ENCODE results near the gene PCDH9. TPM values are rescaled to one million over a fixed set of nuclear protein-coding genes. Genes with fewer than 3 reads are reported as not detected.

Gene PCDH9
- total RNA-seq, 1 experiment from 2014 or later, result 1.9 TPM

DNA sequence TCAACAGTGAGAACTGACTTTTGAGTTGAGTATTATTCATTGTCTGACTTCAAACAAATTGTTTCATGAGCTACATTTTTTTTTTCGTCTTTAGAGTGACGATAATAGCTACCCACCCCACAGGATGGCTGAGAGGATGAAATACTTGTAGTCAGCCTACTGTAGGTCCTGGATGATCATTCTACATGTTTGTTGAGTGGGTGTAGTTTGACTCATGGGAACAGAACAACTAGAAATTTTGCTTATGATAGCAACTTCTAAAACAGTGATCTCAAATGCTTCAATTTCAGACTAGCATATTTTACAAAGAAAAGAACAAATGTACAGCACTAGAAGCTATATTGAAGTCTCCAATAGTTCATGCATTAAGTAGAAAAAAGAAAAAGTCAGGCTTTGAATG, 651.8 kb downstream of the PCDH9 start:
- Histone ChIP-seq H3K9me3 (no peaks in the 10 kb centered on the region), H3K36me3 (no peaks in the 10 kb centered on the region), H3K4me3 (no peak overlapping the region), H3K27me3 (no peaks in the 10 kb centered on the region)
- no peak for DNase-seq

- no peaks in the 10 kb centered on the region for H3K9me3 ChIP-seq
Observed at GRCh38 chr13:66577358-66577757, 652.8 kb downstream of the PCDH9 start.

GRCh38 chr13:66576381-66576780, 653.8 kb downstream of the PCDH9 start:
- H3K36me3 ChIP-seq, result no peaks in the 10 kb centered on the region
- H3K4me3 ChIP-seq, result no peak overlapping the region
- peaks cover 2% of the 10 kb centered on the region; the same call in 1 of the 2 replicates for H3K9me3 ChIP-seq
- no peak for DNase-seq
- no peaks in the 10 kb centered on the region for H3K27me3 ChIP-seq

More at GRCh38 chr13:66577358-66577757, 652.8 kb downstream of the PCDH9 start:
- DNase-seq, result no peak
- no peak overlapping the region for H3K4me3 ChIP-seq
- H3K36me3 ChIP-seq, result no peaks in the 10 kb centered on the region
- no peaks in the 10 kb centered on the region for H3K27me3 ChIP-seq

DNA sequence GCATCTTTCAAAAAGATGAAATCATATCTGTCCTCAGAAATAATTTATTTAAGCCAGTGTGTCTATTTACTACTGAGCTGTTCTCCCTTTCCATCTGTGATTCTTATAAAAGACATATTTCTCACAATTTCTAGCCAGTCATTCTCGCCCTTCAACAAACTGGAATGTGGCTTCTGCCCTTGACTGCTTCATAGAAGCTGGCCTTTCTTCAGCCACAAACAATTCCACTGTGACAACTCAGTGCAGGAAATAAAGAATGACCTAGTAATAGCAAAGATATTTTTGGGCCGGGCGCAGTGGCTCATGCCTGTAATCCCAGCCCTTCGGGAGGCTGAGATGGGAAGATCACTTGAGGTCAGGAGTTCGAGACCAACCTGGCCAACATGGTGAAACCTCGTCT, 655.5 kb downstream of the PCDH9 start:
- no peak for DNase-seq
- peaks cover 2% of the 10 kb centered on the region; the same call in 1 of the 2 replicates for H3K9me3 ChIP-seq
- no peaks in the 10 kb centered on the region for H3K36me3 ChIP-seq
- no peak overlapping the region for H3K4me3 ChIP-seq
- H3K27me3 ChIP-seq, result no peaks in the 10 kb centered on the region

GRCh38 chr13:66567899-66568612, 662.1 kb downstream of the PCDH9 start:
- no peaks in the 10 kb centered on the region for H3K27me3 ChIP-seq
- no peak overlapping the region for H3K4me3 ChIP-seq
- H3K36me3 ChIP-seq, result no peaks in the 10 kb centered on the region
- DNase-seq, result no peak
- peaks cover 2% of the 10 kb centered on the region; the same call in 1 of the 2 replicates for H3K9me3 ChIP-seq

DNA sequence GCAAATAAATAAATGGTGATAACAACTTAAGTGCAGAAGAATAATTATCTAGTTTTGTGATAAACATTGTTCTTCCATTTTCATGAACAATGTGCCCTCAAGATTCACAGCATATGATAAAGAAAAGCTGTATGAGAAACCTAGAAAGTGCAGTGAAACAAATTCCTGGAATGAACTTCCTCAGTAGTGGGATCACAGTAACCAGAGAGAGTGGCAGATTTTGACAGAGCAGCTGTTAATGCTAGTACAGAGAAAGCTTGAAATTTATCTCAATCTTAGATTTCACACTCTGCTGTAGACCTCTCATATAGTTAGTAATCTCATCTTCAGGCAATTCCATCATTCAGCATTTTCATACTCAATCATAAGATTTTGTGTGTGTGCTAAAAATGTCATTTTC, 664.9 kb downstream of the PCDH9 start:
- Histone ChIP-seq H3K36me3 (no peaks in the 10 kb centered on the region), H3K9me3 (no peaks in the 10 kb centered on the region), H3K27me3 (no peaks in the 10 kb centered on the region), H3K4me3 (no peak overlapping the region)
- no peak for DNase-seq

GRCh38 chr13:66563076-66563475, 667.1 kb downstream of the PCDH9 start:
- Histone ChIP-seq H3K27me3 (no peaks in the 10 kb centered on the region), H3K36me3 (no peaks in the 10 kb centered on the region), H3K4me3 (no peak overlapping the region), H3K9me3 (no peaks in the 10 kb centered on the region)
- DNase-seq, result no peak

DNA sequence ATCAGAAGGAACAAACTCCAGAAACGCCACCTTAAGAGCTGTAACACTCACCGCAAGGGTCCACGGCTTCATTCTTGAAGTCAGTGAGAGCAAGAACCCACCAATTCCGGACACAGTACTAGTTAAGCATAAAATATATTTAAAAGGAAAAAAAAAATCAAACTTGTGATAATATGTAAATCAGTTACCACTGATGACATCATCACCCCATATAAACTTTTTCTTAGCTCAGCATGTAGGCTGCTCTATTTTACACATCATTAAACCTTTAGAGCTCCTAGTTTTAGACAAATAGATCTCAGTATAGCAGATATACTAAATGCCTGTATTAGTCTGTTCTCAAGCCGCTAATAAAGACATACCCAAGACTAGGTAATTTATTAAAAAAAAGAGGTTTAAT, 668.1 kb downstream of the PCDH9 start:
- Histone ChIP-seq H3K4me3 (no peak overlapping the region), H3K36me3 (no peaks in the 10 kb centered on the region)
- DNase-seq, result no peak

GRCh38 chr13:66560991-66561390, 669.1 kb downstream of the PCDH9 start:
- no peak overlapping the region for H3K4me3 ChIP-seq

More for the DNA sequence above, 668.1 kb downstream of the PCDH9 start:
- no peaks in the 10 kb centered on the region for H3K9me3 ChIP-seq
- no peaks in the 10 kb centered on the region for H3K27me3 ChIP-seq

GRCh38 chr13:66560189-66560588, 669.9 kb downstream of the PCDH9 start:
- Histone ChIP-seq H3K36me3 (no peaks in the 10 kb centered on the region), H3K9me3 (no peaks in the 10 kb centered on the region), H3K4me3 (no peak overlapping the region), H3K27me3 (no peaks in the 10 kb centered on the region)
- DNase-seq, result no peak

More at GRCh38 chr13:66560991-66561390, 669.1 kb downstream of the PCDH9 start:
- Histone ChIP-seq H3K9me3 (no peaks in the 10 kb centered on the region), H3K27me3 (no peaks in the 10 kb centered on the region), H3K36me3 (no peaks in the 10 kb centered on the region)
- DNase-seq, result no peak

GRCh38 chr13:66559093-66559492, 671.0 kb downstream of the PCDH9 start:
- DNase-seq, result no peak
- no peak overlapping the region for H3K4me3 ChIP-seq
- H3K27me3 ChIP-seq, result no peaks in the 10 kb centered on the region
- no peaks in the 10 kb centered on the region for H3K36me3 ChIP-seq
- H3K9me3 ChIP-seq, result no peaks in the 10 kb centered on the region

DNA sequence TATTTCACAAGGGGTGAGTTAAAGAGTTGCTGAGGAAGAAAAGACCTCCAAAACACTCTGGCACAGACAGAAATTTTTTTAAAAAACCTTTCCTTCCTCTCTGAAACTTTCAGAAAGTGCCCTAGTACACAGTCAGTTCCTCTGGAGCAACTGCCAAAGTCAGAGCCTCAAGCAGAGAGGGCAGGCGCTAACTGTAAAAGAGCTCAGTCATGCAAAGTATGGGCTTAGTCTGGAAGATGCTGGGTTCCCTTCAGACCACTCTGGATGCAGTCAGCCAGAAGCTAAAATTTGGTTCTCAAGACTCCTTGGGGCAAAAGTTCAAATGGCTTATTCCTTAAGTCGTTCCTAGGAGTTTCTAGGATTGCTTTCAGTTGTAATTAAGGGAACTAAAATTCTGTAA, 671.6 kb downstream of the PCDH9 start:
- H3K36me3 ChIP-seq, result no peaks in the 10 kb centered on the region
- no peak overlapping the region for H3K4me3 ChIP-seq
- H3K27me3 ChIP-seq, result no peaks in the 10 kb centered on the region
- DNase-seq, result no peak
- H3K9me3 ChIP-seq, result no peaks in the 10 kb centered on the region

DNA sequence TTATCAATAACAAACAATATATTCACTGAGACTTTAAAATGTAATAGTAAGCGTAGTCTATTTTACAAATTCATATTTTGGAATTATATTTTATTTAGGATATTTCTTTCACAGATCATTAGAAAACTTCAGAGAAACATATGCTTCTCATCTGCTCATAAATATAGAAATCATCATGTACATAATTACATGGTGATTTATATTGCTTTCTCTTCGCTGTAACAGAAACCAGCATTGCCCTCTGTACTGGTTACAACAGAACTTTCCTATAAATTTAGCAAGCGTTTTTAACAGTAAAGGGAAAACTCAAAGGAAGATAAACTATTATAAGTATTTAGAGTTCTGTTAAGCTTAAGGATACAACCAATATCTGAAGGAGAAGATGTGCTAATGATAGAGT, 672.8 kb downstream of the PCDH9 start:
- Histone ChIP-seq H3K36me3 (no peaks in the 10 kb centered on the region), H3K9me3 (no peaks in the 10 kb centered on the region), H3K4me3 (no peak overlapping the region), H3K27me3 (no peaks in the 10 kb centered on the region)
- no peak for DNase-seq

- Histone ChIP-seq H3K4me3 (no peak overlapping the region), H3K27me3 (no peaks in the 10 kb centered on the region), H3K9me3 (no peaks in the 10 kb centered on the region), H3K36me3 (no peaks in the 10 kb centered on the region)
- DNase-seq, result no peak
Observed at GRCh38 chr13:66556306-66556705, 673.8 kb downstream of the PCDH9 start.

DNA sequence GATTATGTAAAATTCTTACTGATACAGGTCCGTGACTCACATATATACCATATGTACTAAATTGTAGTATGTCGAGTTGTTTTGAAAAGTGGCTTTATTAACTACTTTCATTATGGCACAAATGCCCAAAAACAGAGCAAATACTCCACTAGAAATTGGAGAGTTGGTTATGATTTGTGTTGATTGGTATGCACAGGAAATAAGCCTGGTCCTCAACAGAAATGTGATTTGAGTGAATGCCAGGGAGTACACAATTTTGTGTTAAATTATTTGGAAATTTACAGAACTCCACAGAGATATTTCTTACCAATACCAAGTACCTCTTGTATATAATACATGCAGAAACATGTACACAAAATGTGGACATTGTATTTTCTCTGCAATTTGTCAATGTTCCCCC, 676.7 kb downstream of the PCDH9 start:
- DNase-seq, result no peak
- Histone ChIP-seq H3K9me3 (no peaks in the 10 kb centered on the region), H3K27me3 (no peaks in the 10 kb centered on the region), H3K4me3 (no peak overlapping the region), H3K36me3 (no peaks in the 10 kb centered on the region)

DNA sequence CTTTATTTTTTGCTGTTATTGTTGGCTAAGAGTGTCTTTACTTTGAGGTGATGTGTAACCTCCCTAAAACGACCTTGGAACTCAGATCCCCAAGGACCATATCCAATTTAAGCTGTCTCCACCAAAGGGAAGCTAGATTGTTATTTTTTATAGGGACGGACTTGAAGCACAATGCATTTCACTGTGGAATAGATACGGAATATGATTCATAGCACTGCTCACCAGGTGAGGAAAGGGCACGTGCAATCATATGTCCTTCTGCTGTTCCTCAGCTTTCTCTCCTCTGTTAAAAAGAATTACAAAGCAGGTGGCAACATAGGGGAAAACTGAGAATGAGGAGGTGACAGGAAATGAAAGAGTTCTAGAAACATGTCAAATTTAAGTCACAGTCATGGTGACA, 679.0 kb downstream of the PCDH9 start:
- no peaks in the 10 kb centered on the region for H3K27me3 ChIP-seq
- no peaks in the 10 kb centered on the region for H3K36me3 ChIP-seq
- no peaks in the 10 kb centered on the region for H3K9me3 ChIP-seq
- no peak overlapping the region for H3K4me3 ChIP-seq
- no peak for DNase-seq

DNA sequence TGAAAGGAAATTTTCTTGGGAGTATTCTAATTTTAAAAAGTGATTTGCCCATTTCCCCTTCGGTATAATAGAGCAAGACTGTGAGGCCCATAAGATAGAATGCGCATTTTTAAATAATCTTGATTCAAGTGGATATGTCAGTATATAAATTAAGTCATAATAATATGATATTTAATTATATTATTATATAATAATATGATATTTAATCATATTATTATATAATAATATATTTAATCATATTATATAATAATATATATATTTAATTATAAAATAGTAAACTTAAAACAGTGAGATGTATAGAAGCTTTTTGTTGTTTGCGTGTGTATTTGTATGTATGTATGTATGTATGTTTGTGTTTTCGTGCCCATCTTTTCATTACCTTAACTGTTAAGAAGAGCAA, 682.5 kb downstream of the PCDH9 start:
- H3K4me3 ChIP-seq, result no peak overlapping the region
- no peaks in the 10 kb centered on the region for H3K9me3 ChIP-seq
- H3K27me3 ChIP-seq, result no peaks in the 10 kb centered on the region
- H3K36me3 ChIP-seq, result no peaks in the 10 kb centered on the region
- no peak for DNase-seq

DNA sequence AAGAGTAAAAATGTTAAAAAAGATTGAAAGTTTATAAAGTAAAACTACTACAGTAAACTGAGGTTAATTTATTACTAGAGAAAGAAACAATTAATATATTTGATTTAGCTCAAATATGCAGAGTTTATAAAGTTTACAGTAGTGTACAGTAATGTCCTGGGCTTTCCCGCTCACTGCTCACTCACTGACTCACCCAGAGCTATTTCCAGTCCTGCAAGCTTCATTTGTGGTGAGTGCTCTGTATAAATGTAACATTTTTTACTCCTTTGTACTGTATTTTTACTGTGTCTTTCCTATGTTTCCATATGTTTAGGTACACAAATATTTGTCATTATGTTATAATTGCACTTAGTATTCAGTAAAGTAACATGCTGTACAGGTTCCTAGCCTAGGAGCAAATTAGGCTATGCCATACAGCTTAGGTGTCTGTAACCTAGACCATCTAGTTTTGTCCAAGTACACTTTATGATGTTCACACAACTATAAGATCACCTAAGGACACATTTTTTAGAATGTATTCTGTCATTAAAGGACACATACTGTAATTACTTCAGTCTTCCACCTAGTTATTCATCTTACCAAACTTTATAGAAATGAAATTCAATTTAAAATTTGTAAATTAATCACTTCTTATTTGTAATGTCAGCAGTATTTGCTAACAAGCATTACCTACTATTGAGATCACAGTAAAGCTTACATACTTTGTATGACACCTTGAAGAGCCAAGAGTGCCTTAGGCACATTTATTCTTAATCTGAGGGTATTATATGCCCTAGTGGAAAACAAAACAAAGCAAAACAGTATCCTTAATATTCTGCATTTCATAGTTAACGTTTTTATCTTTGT, 683.4 kb downstream of the PCDH9 start:
- H3K4me3 ChIP-seq, result no peak overlapping the region
- no peaks in the 10 kb centered on the region for H3K27me3 ChIP-seq
- H3K9me3 ChIP-seq, result no peaks in the 10 kb centered on the region
- no peak for DNase-seq
- no peaks in the 10 kb centered on the region for H3K36me3 ChIP-seq
